ENCODE data around the gene ADAP1. TPM values are rescaled to one million over a fixed set of nuclear protein-coding genes. Genes with fewer than 3 reads are reported as not detected.
"Not testable (repeated sequence)": the region's sequence is repeated elsewhere in the genome, so short reads cannot be mapped to it uniquely, and the experiment has no call there.

Gene ADAP1
- total RNA-seq, 1 donor from 2014 or later, result 1.6 TPM

GRCh38 chr7:959271-959670 is 4.8 kb upstream of the ADAP1 start:
- DNase-seq, result no peak

GRCh38 chr7:958221-959200 is 4.0 kb upstream of the ADAP1 start:
- no peak for DNase-seq

- no peak for DNase-seq
These were observed 3.1 kb upstream of the ADAP1 start for GRCh38 chr7:957418-958220.

- DNase-seq, result no peak
These were observed 1.6 kb upstream of the ADAP1 start for GRCh38 chr7:956031-956430.

- DNase-seq, result no peak
These were observed 743 bp downstream of the ADAP1 start for GRCh38 chr7:953547-954327.

GRCh38 chr7:952548-953441 is 1.7 kb downstream of the ADAP1 start:
- DNase-seq, result no peak

- DNase-seq, result no peak
These were observed 2.5 kb downstream of the ADAP1 start for GRCh38 chr7:951881-952547.

- DNase-seq, result no peak
These were observed 5.2 kb downstream of the ADAP1 start for GRCh38 chr7:949021-949934.

- no peak for DNase-seq
These were observed 6.9 kb downstream of the ADAP1 start for GRCh38 chr7:947391-948210.

GRCh38 chr7:946256-946996 is 8.1 kb downstream of the ADAP1 start:
- DNase-seq, result no peak

- no peak for DNase-seq
These were observed 8.8 kb downstream of the ADAP1 start for GRCh38 chr7:945556-946255.

- DNase-seq, result no peak
These were observed 9.3 kb downstream of the ADAP1 start for GRCh38 chr7:945147-945555.

GRCh38 chr7:944744-945143 is 9.7 kb downstream of the ADAP1 start:
- DNase-seq, result no peak

GRCh38 chr7:943793-944192 is 10.7 kb downstream of the ADAP1 start:
- not testable (repeated sequence) for DNase-seq

- no peak for DNase-seq
These were observed 13.7 kb downstream of the ADAP1 start for GRCh38 chr7:940599-941408.

GRCh38 chr7:939843-940242 is 14.6 kb downstream of the ADAP1 start:
- DNase-seq, result no peak

All from tongue (tissue), 2 donors.